Mammary epithelial cell (primary cell): ENCODE data around the gene UBASH3A.

Experiments used
- EZH2 ChIP-seq: IDR thresholded peaks from 2 replicates; pipeline ENCODE4 v1.6.1; 2012; ENCODE audit warnings: low read length, inconsistent platforms, borderline replicate concordance
- TF ChIP-seq, protein P1 (sequence below), 2 donors: IDR thresholded peaks in 1 of 2; conservative IDR thresholded peaks in 1 of 2; 2 replicates each; pipeline ENCODE4 v1.5.1; 2011 to 2012; ENCODE audit warnings: inconsistent platforms in 2 of 2, low read length in 2 of 2, mild to moderate bottlenecking in 2 of 2, control low read depth in 1 of 2, low read depth in 1 of 2; ENCODE audit not compliant: insufficient read depth in 1 of 2; ENCODE audit errors: extremely low read depth in 1 of 2

DNA sequence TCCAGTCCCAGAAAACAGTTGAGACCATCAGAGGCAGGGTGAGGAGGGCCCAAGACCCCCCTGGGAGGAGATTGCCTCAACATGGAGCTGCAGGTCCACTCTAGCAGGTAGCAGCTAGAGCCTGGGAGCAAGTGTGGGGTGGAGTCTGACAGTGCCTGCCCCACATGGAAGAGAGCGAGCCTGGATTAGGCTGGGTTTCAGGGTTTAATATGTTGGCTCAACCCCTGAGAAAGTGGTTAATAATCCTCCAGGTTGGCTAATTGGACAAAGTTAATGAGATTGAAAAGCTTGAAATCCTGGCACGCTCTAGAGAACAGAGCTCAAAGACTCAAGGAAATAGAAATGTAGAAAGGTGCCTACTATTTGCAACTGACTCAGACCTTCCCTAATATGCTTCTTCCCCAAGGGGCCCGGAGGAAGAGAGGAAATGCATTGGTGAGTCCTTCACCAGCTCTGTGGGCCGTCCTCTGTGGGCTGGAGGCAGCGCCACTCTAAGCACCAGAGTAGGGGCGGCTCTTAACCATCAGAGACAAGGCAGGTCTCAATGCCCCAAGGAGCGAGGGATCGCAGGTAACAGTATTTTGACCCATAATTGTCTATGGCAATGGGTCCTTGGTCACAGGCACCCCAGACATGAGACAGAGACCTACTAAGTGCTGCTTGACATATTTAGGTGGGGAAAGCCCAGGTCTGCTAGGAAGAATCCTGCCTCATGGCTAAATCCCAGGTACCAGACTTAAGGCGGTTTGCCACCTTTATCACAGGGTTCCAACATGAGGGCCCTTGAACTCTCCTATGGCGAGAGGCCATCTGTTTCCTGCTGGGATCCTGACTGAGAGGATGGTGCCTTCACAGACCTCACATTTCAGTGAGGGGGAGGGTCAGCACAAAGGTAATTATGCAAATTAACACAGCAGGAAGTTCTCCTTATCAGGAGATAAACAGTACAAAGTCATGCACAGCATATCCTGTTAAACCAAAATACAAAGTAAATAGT, 58.5 kb downstream of the UBASH3A start:
- TF ChIP-seq, protein P1, sequence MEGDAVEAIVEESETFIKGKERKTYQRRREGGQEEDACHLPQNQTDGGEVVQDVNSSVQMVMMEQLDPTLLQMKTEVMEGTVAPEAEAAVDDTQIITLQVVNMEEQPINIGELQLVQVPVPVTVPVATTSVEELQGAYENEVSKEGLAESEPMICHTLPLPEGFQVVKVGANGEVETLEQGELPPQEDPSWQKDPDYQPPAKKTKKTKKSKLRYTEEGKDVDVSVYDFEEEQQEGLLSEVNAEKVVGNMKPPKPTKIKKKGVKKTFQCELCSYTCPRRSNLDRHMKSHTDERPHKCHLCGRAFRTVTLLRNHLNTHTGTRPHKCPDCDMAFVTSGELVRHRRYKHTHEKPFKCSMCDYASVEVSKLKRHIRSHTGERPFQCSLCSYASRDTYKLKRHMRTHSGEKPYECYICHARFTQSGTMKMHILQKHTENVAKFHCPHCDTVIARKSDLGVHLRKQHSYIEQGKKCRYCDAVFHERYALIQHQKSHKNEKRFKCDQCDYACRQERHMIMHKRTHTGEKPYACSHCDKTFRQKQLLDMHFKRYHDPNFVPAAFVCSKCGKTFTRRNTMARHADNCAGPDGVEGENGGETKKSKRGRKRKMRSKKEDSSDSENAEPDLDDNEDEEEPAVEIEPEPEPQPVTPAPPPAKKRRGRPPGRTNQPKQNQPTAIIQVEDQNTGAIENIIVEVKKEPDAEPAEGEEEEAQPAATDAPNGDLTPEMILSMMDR (conservative IDR thresholded peaks at IDR 0.05 in 1 of 2, IDR thresholded peaks at IDR 0.05 in 1 of 2; ENCODE audit: extremely low read depth in 1 of 2, insufficient read depth in 1 of 2, low read depth in 1 of 2, low read length in 2 of 2) = no peak
- TF ChIP-seq EZH2 = no peak
